SK-N-SH (cell line): Measurements from ENCODE around the gene PLB1. TPM values are rescaled to one million over a fixed set of nuclear protein-coding genes. Genes with fewer than 3 reads are reported as not detected.

Source experiments
- CTCF ChIA-PET: fragments of 300-600, 350-600 bp; formaldehyde crosslinking; extraction: SDS; loops from one replicate; lab custom pipeline; 2021; lab: Yijun Ruan, JAX
- POLR2A ChIA-PET: fragments of 350-600 bp; sonication (Branson Sonifier 250); formaldehyde crosslinking; extraction: SDS; loops from one replicate; lab custom pipeline; 2020; ENCODE audit warnings: antibody characterized with exemption, inconsistent platforms; lab: Yijun Ruan, JAX
- DNase-seq: peaks from one replicate; pipeline ENCODE4 v3.0.0; 2012
- H2AFZ ChIP-seq: fragments of 200-600 bp; sonication (generic); 2 replicates; pipeline ENCODE4 v1.8.1; 2016; ENCODE audit warnings: antibody characterized with exemption, mild to moderate bottlenecking, low read depth
- H3F3A ChIP-seq: fragments of 200-600 bp; sonication (generic); replicated peaks from 2 replicates; pipeline ENCODE3; 2016; ENCODE audit warnings: antibody characterized with exemption, mild to moderate bottlenecking; ENCODE audit not compliant: insufficient read depth
- H3K27ac ChIP-seq, 2 experiments: fragments of 200-500 bp in 1 of 2; fragments of 200-600 bp in 1 of 2; sonication (Bioruptor generic) in 1 of 2; sonication (generic), shearing (Covaris generic) in 1 of 2; 2 replicates each; pipeline versions ENCODE4 v1.5.1 to v1.6.1; 2014 to 2016; ENCODE audit warnings: low read depth in 2 of 2, inconsistent platforms in 1 of 2, low read length in 1 of 2, mild to moderate bottlenecking in 1 of 2, mixed read lengths in 1 of 2
- H3K27me3 ChIP-seq: fragments of 200-600 bp; sonication (generic), shearing (Covaris generic); 2 replicates; pipeline ENCODE4 v1.6.1; 2016; ENCODE audit warnings: mixed run types; ENCODE audit not compliant: insufficient read depth
- H3K36me3 ChIP-seq, 2 experiments: fragments of 200-500 bp in 1 of 2; fragments of 200-600 bp in 1 of 2; sonication (Bioruptor generic) in 1 of 2; sonication (generic) in 1 of 2; replicated peaks in 1 of 2; 2 replicates each; pipeline versions ENCODE3 to v1.5.1; 2014 to 2016; ENCODE audit warnings: low read length in 1 of 2, mild to moderate bottlenecking in 1 of 2; ENCODE audit not compliant: insufficient read depth in 2 of 2, control insufficient read depth in 1 of 2
- H3K4me1 ChIP-seq, 2 experiments: fragments of 200-500 bp in 1 of 2; fragments of 200-600 bp in 1 of 2; sonication (Bioruptor generic) in 1 of 2; sonication (generic), shearing (Covaris generic) in 1 of 2; 2 replicates each; pipeline versions ENCODE4 v1.5.1 to v1.6.1; 2014 to 2016; ENCODE audit warnings: low read depth in 1 of 2, low read length in 1 of 2, mixed run types in 1 of 2; ENCODE audit not compliant: insufficient read depth in 2 of 2, control insufficient read depth in 1 of 2
- H3K4me2 ChIP-seq: fragments of 200-600 bp; sonication (generic), shearing (Covaris generic); 2 replicates; pipeline ENCODE4 v1.6.1; 2017; ENCODE audit warnings: mixed run types
- H3K4me3 ChIP-seq, 2 experiments: fragments of 200-500 bp in 1 of 2; fragments of 200-600 bp in 1 of 2; sonication (Bioruptor generic) in 1 of 2; sonication (generic), shearing (Covaris generic) in 1 of 2; 2 replicates each; pipeline versions ENCODE4 v1.5.1 to v1.8.1; 2014 to 2016; ENCODE audit warnings: low read depth in 2 of 2, inconsistent platforms in 1 of 2, low read length in 1 of 2, mild to moderate bottlenecking in 1 of 2, mixed read lengths in 1 of 2, moderate library complexity in 1 of 2
- H3K79me2 ChIP-seq: fragments of 200-600 bp; sonication (generic); 2 replicates; pipeline ENCODE4 v1.8.1; 2017; ENCODE audit warnings: mild to moderate bottlenecking; ENCODE audit not compliant: insufficient read depth
- H3K9ac ChIP-seq: fragments of 200-600 bp; sonication (generic); 2 replicates; pipeline ENCODE4 v1.6.1; 2017; ENCODE audit warnings: mixed run types
- H3K9me2 ChIP-seq: fragments of 200-600 bp; sonication (generic); 2 replicates; pipeline ENCODE4 v1.6.1; 2017; ENCODE audit warnings: mixed run types
- H3K9me3 ChIP-seq: fragments of 200-600 bp; sonication (generic); 2 replicates; pipeline ENCODE4 v1.6.1; 2017; ENCODE audit warnings: mixed run types, mild to moderate bottlenecking, moderate library complexity
- H4K20me1 ChIP-seq: fragments of 200-600 bp; sonication (generic); 2 replicates; pipeline ENCODE4 v1.6.1; 2017; ENCODE audit warnings: mild to moderate bottlenecking, mixed run types; ENCODE audit not compliant: insufficient read depth
- CHD2 ChIP-seq: fragments of 150-350 bp; IDR thresholded peaks from 2 replicates; pipeline ENCODE4 v1.6.1; 2018; ENCODE audit warnings: low read length; ENCODE audit not compliant: partially characterized antibody
- EZH2phosphoT487 ChIP-seq: fragments of 200-600 bp; sonication (generic); IDR thresholded peaks from 2 replicates; pipeline ENCODE4 v1.6.1; 2017; ENCODE audit warnings: low read depth, mixed run types, mild to moderate bottlenecking, antibody characterized with exemption, moderate library complexity, borderline replicate concordance
- FOSL2 ChIP-seq: IDR thresholded peaks from 2 replicates; pipeline ENCODE4 v1.4.0; 2012; ENCODE audit warnings: low read depth, mild to moderate bottlenecking, moderate library complexity, borderline replicate concordance
- GABPA ChIP-seq: IDR thresholded peaks from 2 replicates; pipeline ENCODE4 v1.4.0; 2012; ENCODE audit warnings: low read depth, mild to moderate bottlenecking
- JUND ChIP-seq: IDR thresholded peaks from 2 replicates; pipeline ENCODE4 v1.4.0; 2012
- MEF2A ChIP-seq: IDR thresholded peaks from 2 replicates; pipeline ENCODE4 v1.4.0; 2012; ENCODE audit warnings: low read depth, borderline replicate concordance
- MXI1 ChIP-seq: IDR thresholded peaks from 2 replicates; pipeline ENCODE4 v1.6.1; 2012; ENCODE audit warnings: mild to moderate bottlenecking, low read depth, low read length, improper control_type of control experiment
- NFIC ChIP-seq: IDR thresholded peaks from 2 replicates; pipeline ENCODE4 v1.4.0; 2012; ENCODE audit warnings: borderline replicate concordance
- POLR2AphosphoS5 ChIP-seq: IDR thresholded peaks from 2 replicates; pipeline ENCODE4 v1.6.1; 2012; ENCODE audit warnings: low read depth, low read length
- RCOR1 ChIP-seq: fragments of 150-350 bp; IDR thresholded peaks from 2 replicates; pipeline ENCODE4 v1.6.1; 2017; ENCODE audit warnings: antibody characterized with exemption, low read length
- RFX5 ChIP-seq: IDR thresholded peaks from 2 replicates; pipeline ENCODE4 v1.6.1; 2012; ENCODE audit warnings: mild to moderate bottlenecking, improper control_type of control experiment, low read length
- RXRA ChIP-seq: IDR thresholded peaks from 2 replicates; pipeline ENCODE4 v1.4.0; 2012; ENCODE audit warnings: low read depth, mild to moderate bottlenecking, borderline replicate concordance
- SMC3 ChIP-seq: IDR thresholded peaks from 2 replicates; pipeline ENCODE4 v1.6.1; 2012; ENCODE audit warnings: low read depth, low read length, improper control_type of control experiment
- TAF1 ChIP-seq: IDR thresholded peaks from 2 replicates; pipeline ENCODE4 v1.6.1; 2012; ENCODE audit warnings: low read depth, mild to moderate bottlenecking, low read length, moderate library complexity, borderline replicate concordance
- YY1 ChIP-seq: IDR thresholded peaks from 2 replicates; pipeline ENCODE4 v1.4.0; 2012; ENCODE audit warnings: low read depth, mild to moderate bottlenecking
- WGBS: methylation state at CpG from one replicate; pipeline ENCODE4 v1.1.6; 2017; ENCODE audit warnings: low lambda C conversion rate; 5-methylcytosine and 5-hydroxymethylcytosine counted together
- polyA plus RNA-seq, 3 experiments: library from polyadenylated mRNA; depleted of rRNA; stranded (reverse); fragments of >200 nt; gene quantifications; 2 replicates each; pipeline ENCODE4 v1.2.3, GENCODE V29; 2012
- TF ChIP-seq, protein P1 (sequence below): IDR thresholded peaks from 2 replicates; pipeline ENCODE4; 2012
- TF ChIP-seq, protein P2 (sequence below): fragments of 150-350 bp; IDR thresholded peaks from 2 replicates; pipeline ENCODE4 v1.6.1; 2017; ENCODE audit warnings: antibody characterized with exemption, low read length, low read depth, borderline replicate concordance
- TF ChIP-seq, protein P3 (sequence below): IDR thresholded peaks from 2 replicates; pipeline ENCODE4 v1.6.1; 2012; ENCODE audit warnings: mild to moderate bottlenecking, low read depth, low read length, moderate library complexity
- TF ChIP-seq, protein P4 (sequence below): IDR thresholded peaks from 2 replicates; pipeline ENCODE4 v1.4.0; 2012; ENCODE audit warnings: low read depth, borderline replicate concordance

The PLB1 gene
- polyA plus RNA-seq, 1 of the 3 experiments (the other 2 are of a cell fraction): 0.10 TPM

DNA sequence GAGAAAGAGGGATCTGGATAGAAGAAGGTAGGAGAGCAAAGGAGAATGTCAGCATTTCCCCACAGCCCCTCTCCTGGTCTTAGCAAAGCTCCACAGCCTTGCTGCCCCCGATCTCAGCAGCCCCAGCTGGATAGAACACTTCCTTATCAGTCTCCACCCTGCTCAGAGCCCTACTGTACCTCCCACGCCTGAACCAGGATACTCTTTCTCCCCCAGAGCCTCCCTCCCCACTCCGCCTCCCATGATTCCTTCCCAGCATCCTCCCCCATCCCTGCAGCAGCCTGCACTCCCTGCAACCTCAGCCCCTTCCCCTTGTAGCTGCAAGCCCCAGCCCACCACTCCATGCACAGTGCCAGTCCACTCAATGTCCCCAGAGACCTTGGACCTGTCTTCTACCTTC lies 25.8 kb downstream of the PLB1 start:
- Histone ChIP-seq H3K27ac (no peak overlapping the region), H3K79me2 (no peaks in the 10 kb centered on the region), H3K9ac (no peak overlapping the region), H3K4me1 (no peaks in the 10 kb centered on the region), H4K20me1 (no peaks in the 10 kb centered on the region), H3K27me3 (peaks cover 64% of the 10 kb centered on the region), H3K4me2 (no peak overlapping the region), H2AFZ (no peak overlapping the region), H3K9me2 (no peaks in the 10 kb centered on the region), H3K4me3 (no peak overlapping the region), H3K9me3 (no peaks in the 10 kb centered on the region), H3F3A (no peaks in the 10 kb centered on the region), H3K36me3 (no peaks in the 10 kb centered on the region)
- DNase-seq: no peak
- ChIA-PET POLR2A (no interaction called here), CTCF (no interaction called here)
- 40% methylated on average over 3 of the region's 3 CpGs for WGBS
- TF ChIP-seq, protein P1, sequence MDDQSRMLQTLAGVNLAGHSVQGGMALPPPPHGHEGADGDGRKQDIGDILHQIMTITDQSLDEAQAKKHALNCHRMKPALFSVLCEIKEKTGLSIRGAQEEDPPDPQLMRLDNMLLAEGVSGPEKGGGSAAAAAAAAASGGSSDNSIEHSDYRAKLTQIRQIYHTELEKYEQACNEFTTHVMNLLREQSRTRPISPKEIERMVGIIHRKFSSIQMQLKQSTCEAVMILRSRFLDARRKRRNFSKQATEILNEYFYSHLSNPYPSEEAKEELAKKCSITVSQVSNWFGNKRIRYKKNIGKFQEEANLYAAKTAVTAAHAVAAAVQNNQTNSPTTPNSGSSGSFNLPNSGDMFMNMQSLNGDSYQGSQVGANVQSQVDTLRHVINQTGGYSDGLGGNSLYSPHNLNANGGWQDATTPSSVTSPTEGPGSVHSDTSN: no peak
- TF ChIP-seq MXI1: no peak
- TF ChIP-seq POLR2AphosphoS5: no peak
- TF ChIP-seq RXRA: no peak
- no peak for TF ChIP-seq JUND
- no peak for TF ChIP-seq RCOR1
- no peak for TF ChIP-seq MEF2A
- TF ChIP-seq, protein P2, sequence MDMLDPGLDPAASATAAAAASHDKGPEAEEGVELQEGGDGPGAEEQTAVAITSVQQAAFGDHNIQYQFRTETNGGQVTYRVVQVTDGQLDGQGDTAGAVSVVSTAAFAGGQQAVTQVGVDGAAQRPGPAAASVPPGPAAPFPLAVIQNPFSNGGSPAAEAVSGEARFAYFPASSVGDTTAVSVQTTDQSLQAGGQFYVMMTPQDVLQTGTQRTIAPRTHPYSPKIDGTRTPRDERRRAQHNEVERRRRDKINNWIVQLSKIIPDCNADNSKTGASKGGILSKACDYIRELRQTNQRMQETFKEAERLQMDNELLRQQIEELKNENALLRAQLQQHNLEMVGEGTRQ: no peak
- no peak for TF ChIP-seq CHD2

DNA sequence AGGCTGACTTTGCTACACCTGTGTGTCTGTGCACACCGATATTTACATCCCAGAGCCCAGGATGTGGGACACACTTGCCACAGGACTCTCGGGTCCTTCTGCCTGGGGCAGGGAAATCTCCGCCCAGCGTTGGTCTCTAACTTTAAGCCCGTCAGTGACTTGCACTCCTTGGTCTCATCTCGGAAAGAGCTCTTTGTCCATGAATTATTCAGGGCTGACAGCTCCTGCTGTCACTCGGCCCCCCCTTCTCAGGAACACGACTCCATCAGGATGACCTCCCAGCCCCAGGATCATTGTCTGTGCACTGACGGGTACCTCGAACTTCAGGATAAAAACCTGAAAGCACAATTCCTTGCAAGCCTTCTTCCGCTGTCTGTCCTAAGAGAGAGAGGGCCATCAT lies 26.6 kb downstream of the PLB1 start:
- Histone ChIP-seq H3K27me3 (peaks cover 57% of the 10 kb centered on the region), H2AFZ (no peak overlapping the region), H3K27ac (no peak overlapping the region), H3K9ac (no peak overlapping the region), H3F3A (no peaks in the 10 kb centered on the region), H3K79me2 (no peaks in the 10 kb centered on the region), H3K9me2 (no peaks in the 10 kb centered on the region), H3K4me2 (no peak overlapping the region), H4K20me1 (no peaks in the 10 kb centered on the region), H3K36me3 (no peaks in the 10 kb centered on the region), H3K4me1 (no peaks in the 10 kb centered on the region), H3K9me3 (no peaks in the 10 kb centered on the region), H3K4me3 (no peak overlapping the region)
- WGBS: 71% methylated on average over 11 of the region's 11 CpGs
- no peak for TF ChIP-seq POLR2AphosphoS5
- TF ChIP-seq, protein P1: no peak
- no peak for TF ChIP-seq TAF1
- TF ChIP-seq, protein P2: no peak
- TF ChIP-seq, protein P3, sequence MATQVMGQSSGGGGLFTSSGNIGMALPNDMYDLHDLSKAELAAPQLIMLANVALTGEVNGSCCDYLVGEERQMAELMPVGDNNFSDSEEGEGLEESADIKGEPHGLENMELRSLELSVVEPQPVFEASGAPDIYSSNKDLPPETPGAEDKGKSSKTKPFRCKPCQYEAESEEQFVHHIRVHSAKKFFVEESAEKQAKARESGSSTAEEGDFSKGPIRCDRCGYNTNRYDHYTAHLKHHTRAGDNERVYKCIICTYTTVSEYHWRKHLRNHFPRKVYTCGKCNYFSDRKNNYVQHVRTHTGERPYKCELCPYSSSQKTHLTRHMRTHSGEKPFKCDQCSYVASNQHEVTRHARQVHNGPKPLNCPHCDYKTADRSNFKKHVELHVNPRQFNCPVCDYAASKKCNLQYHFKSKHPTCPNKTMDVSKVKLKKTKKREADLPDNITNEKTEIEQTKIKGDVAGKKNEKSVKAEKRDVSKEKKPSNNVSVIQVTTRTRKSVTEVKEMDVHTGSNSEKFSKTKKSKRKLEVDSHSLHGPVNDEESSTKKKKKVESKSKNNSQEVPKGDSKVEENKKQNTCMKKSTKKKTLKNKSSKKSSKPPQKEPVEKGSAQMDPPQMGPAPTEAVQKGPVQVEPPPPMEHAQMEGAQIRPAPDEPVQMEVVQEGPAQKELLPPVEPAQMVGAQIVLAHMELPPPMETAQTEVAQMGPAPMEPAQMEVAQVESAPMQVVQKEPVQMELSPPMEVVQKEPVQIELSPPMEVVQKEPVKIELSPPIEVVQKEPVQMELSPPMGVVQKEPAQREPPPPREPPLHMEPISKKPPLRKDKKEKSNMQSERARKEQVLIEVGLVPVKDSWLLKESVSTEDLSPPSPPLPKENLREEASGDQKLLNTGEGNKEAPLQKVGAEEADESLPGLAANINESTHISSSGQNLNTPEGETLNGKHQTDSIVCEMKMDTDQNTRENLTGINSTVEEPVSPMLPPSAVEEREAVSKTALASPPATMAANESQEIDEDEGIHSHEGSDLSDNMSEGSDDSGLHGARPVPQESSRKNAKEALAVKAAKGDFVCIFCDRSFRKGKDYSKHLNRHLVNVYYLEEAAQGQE: no peak
- TF ChIP-seq YY1: no peak
- no peak for TF ChIP-seq EZH2phosphoT487
- TF ChIP-seq SMC3: no peak
- TF ChIP-seq CHD2: no peak
- TF ChIP-seq GABPA: no peak
- TF ChIP-seq MXI1: no peak
- TF ChIP-seq RFX5: no peak
- TF ChIP-seq, protein P4, sequence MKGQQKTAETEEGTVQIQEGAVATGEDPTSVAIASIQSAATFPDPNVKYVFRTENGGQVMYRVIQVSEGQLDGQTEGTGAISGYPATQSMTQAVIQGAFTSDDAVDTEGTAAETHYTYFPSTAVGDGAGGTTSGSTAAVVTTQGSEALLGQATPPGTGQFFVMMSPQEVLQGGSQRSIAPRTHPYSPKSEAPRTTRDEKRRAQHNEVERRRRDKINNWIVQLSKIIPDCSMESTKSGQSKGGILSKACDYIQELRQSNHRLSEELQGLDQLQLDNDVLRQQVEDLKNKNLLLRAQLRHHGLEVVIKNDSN: no peak
- no peak for TF ChIP-seq FOSL2
- no peak for TF ChIP-seq NFIC
- ChIA-PET POLR2A (no interaction called here), CTCF (interaction anchor here (1.0 to 1.8 kb wide), 2 partner anchors 14 to 72 kb away, joined by 5 to 7 read pairs; no protein-coding TSS in a partner anchor)
- no peak for DNase-seq
